Bronchial epithelial cell (primary cell): ENCODE measurements around the gene PODXL. TPM values are rescaled to one million over a fixed set of nuclear protein-coding genes. Genes with fewer than 3 reads are reported as not detected.
A peak's percentile ranks its signal among the peaks of the same experiment; 100 is the strongest.

Experiments
- DNase-seq: peaks from one replicate; pipeline ENCODE4 v3.0.0-alpha.2; 2010; ENCODE audit warnings: low read depth
- FAIRE-seq: peaks from 2 replicates; lab custom pipeline; 2011; peaks lifted over from hg19 to GRCh38; lab: Jason Lieb, UNC
- H3K27me3 ChIP-seq: 2 replicates; pipeline ENCODE4 v1.5.1; 2011; ENCODE audit warnings: low read length; ENCODE audit not compliant: control insufficient read depth, insufficient read depth
- H3K36me3 ChIP-seq: 2 replicates; pipeline ENCODE4 v1.5.1; 2011; ENCODE audit warnings: low read length; ENCODE audit not compliant: control insufficient read depth, insufficient read depth
- H3K4me3 ChIP-seq: 2 replicates; pipeline ENCODE4 v1.5.1; 2011; ENCODE audit warnings: mild to moderate bottlenecking, low read depth, low read length, control low read depth
- CTCF ChIP-seq: IDR thresholded peaks from 2 replicates; pipeline ENCODE4 v1.5.1; 2011; ENCODE audit warnings: mild to moderate bottlenecking, moderate library complexity, low read length, control low read depth, inconsistent platforms; ENCODE audit not compliant: insufficient read depth, severe bottlenecking
- total RNA-seq: library from RNA; depleted of rRNA; stranded (reverse); fragments of >200 nt; gene quantifications from 2 replicates; pipeline ENCODE4 v1.2.1, GENCODE V29; 2014

PODXL gene
- total RNA-seq, 1 donor from 2014 or later = 0.53 TPM

- H3K27me3 ChIP-seq = no peaks in the 10 kb centered on the region
- no peak for TF ChIP-seq CTCF
- FAIRE-seq = no peak
Measured at GRCh38 chr7:131530137-131530536, 26.3 kb downstream of the PODXL start.

GRCh38 chr7:131529617-131530016, 26.8 kb downstream of the PODXL start:
- Histone ChIP-seq H3K36me3 (no peaks in the 10 kb centered on the region), H3K27me3 (no peaks in the 10 kb centered on the region), H3K4me3 (no peak overlapping the region)
- TF ChIP-seq CTCF = no peak
- DNase-seq (no peak), FAIRE-seq (no peak)

More at GRCh38 chr7:131530137-131530536, 26.3 kb downstream of the PODXL start:
- Histone ChIP-seq H3K36me3 (no peaks in the 10 kb centered on the region), H3K4me3 (no peak overlapping the region)
- DNase-seq = no peak

- DNase-seq (no peak), FAIRE-seq (no peak)
- no peaks in the 10 kb centered on the region for H3K27me3 ChIP-seq
- H3K36me3 ChIP-seq = no peaks in the 10 kb centered on the region
- no peak overlapping the region for H3K4me3 ChIP-seq
- no peak for TF ChIP-seq CTCF
Measured at GRCh38 chr7:131529179-131529578, 27.2 kb downstream of the PODXL start.

- no peak for FAIRE-seq
- TF ChIP-seq CTCF = no peak
Measured at GRCh38 chr7:131527456-131527855, 29.0 kb downstream of the PODXL start.

GRCh38 chr7:131525820-131526219, 30.6 kb downstream of the PODXL start:
- no peak for FAIRE-seq
- no peak overlapping the region for H3K4me3 ChIP-seq
- TF ChIP-seq CTCF = no peak
- DNase-seq = peak; percentile 81
- H3K27me3 ChIP-seq = no peaks in the 10 kb centered on the region
- no peaks in the 10 kb centered on the region for H3K36me3 ChIP-seq

More at GRCh38 chr7:131527456-131527855, 29.0 kb downstream of the PODXL start:
- Histone ChIP-seq H3K4me3 (no peak overlapping the region), H3K27me3 (no peaks in the 10 kb centered on the region), H3K36me3 (no peaks in the 10 kb centered on the region)
- no peak for DNase-seq

GRCh38 chr7:131524703-131525102, 31.7 kb downstream of the PODXL start:
- FAIRE-seq (no peak), DNase-seq (no peak)
- Histone ChIP-seq H3K36me3 (no peaks in the 10 kb centered on the region), H3K4me3 (no peak overlapping the region), H3K27me3 (no peaks in the 10 kb centered on the region)
- no peak for TF ChIP-seq CTCF
